ENCODE measurements around the gene CCDC148. TPM values are rescaled to one million over a fixed set of nuclear protein-coding genes. Genes with fewer than 3 reads are reported as not detected.

CCDC148 gene
- total RNA-seq, 1 donor from 2014 or later, result 2.4 TPM

GRCh38 chr2:158138255-158138654 lies 318.3 kb downstream of the CCDC148 start:
- no peak for TF ChIP-seq EZH2 (IDR thresholded peaks at IDR 0.05; ENCODE audit: insufficient read depth, low read length)
- no peak for TF ChIP-seq CTCF (IDR thresholded peaks at IDR 0.05; ENCODE audit: insufficient read depth, low read depth, low read length)
- no peak overlapping the region for H3K4me2 ChIP-seq (ENCODE audit: low read length)
- H4K20me1 ChIP-seq (ENCODE audit: insufficient read depth, low read length), result no peaks in the 10 kb centered on the region
- Mint-ChIP-seq H3K9me3 (ENCODE audit: unreplicated experiment) (no peaks in the 10 kb centered on the region), H3K27ac (ENCODE audit: unreplicated experiment) (no peak overlapping the region), H3K36me3 (ENCODE audit: low read depth, unreplicated experiment) (no peaks in the 10 kb centered on the region), H3K27me3 (ENCODE audit: low read depth, unreplicated experiment) (peaks cover 8% of the 10 kb centered on the region), H3K4me1 (ENCODE audit: low read depth, unreplicated experiment) (peaks cover 2% of the 10 kb centered on the region), H3K4me3 (ENCODE audit: unreplicated experiment) (no peak overlapping the region)
- no peaks in the 10 kb centered on the region for H3K4me1 ChIP-seq (ENCODE audit: insufficient read depth, low read length)
- no peak overlapping the region for H2AFZ ChIP-seq (ENCODE audit: low read depth, low read length)
- H3K27me3 ChIP-seq (ENCODE audit: insufficient read depth, low read length), result no peaks in the 10 kb centered on the region
- no peak overlapping the region for H3K4me3 ChIP-seq (ENCODE audit: insufficient read depth, low read depth, low read length)
- no peak overlapping the region for H3K27ac ChIP-seq (ENCODE audit: low read depth, low read length)
- H3K9ac ChIP-seq (ENCODE audit: low read length), result no peak overlapping the region
- H3K9me3 ChIP-seq (ENCODE audit: insufficient read depth, low read depth, low read length), result no peaks in the 10 kb centered on the region
- H3K79me2 ChIP-seq (ENCODE audit: insufficient read depth, low read length), result no peaks in the 10 kb centered on the region
- no peaks in the 10 kb centered on the region for H3K36me3 ChIP-seq (ENCODE audit: insufficient read depth, low read length)
- DNase-seq (ENCODE audit: low read depth) (no peak), FAIRE-seq (no peak)

- no peaks in the 10 kb centered on the region for H3K36me3 ChIP-seq (ENCODE audit: insufficient read depth, low read length)
- Mint-ChIP-seq H3K36me3 (ENCODE audit: low read depth, unreplicated experiment) (no peaks in the 10 kb centered on the region), H3K9me3 (ENCODE audit: unreplicated experiment) (no peaks in the 10 kb centered on the region), H3K4me3 (ENCODE audit: unreplicated experiment) (no peak overlapping the region), H3K27ac (ENCODE audit: unreplicated experiment) (no peak overlapping the region), H3K27me3 (ENCODE audit: low read depth, unreplicated experiment) (peaks cover 8% of the 10 kb centered on the region), H3K4me1 (ENCODE audit: low read depth, unreplicated experiment) (no peaks in the 10 kb centered on the region)
- no peaks in the 10 kb centered on the region for H3K27me3 ChIP-seq (ENCODE audit: insufficient read depth, low read length)
- no peak for FAIRE-seq
- H2AFZ ChIP-seq (ENCODE audit: low read depth, low read length), result no peak overlapping the region
- DNase-seq (ENCODE audit: low read depth), result no peak
- no peaks in the 10 kb centered on the region for H3K4me1 ChIP-seq (ENCODE audit: insufficient read depth, low read length)
- H4K20me1 ChIP-seq (ENCODE audit: insufficient read depth, low read length), result no peaks in the 10 kb centered on the region
- no peak overlapping the region for H3K9ac ChIP-seq (ENCODE audit: low read length)
- H3K4me2 ChIP-seq (ENCODE audit: low read length), result no peak overlapping the region
- H3K79me2 ChIP-seq (ENCODE audit: insufficient read depth, low read length), result no peaks in the 10 kb centered on the region
- TF ChIP-seq EZH2 (IDR thresholded peaks at IDR 0.05; ENCODE audit: insufficient read depth, low read length), result no peak
- no peak for TF ChIP-seq CTCF (IDR thresholded peaks at IDR 0.05; ENCODE audit: insufficient read depth, low read depth, low read length)
- no peak overlapping the region for H3K27ac ChIP-seq (ENCODE audit: low read depth, low read length)
- no peak overlapping the region for H3K4me3 ChIP-seq (ENCODE audit: insufficient read depth, low read depth, low read length)
- H3K9me3 ChIP-seq (ENCODE audit: insufficient read depth, low read depth, low read length), result no peaks in the 10 kb centered on the region
Measured at GRCh38 chr2:158135096-158135495, 321.5 kb downstream of the CCDC148 start.

- Mint-ChIP-seq H3K9me3 (ENCODE audit: unreplicated experiment) (no peaks in the 10 kb centered on the region), H3K4me3 (ENCODE audit: unreplicated experiment) (no peak overlapping the region), H3K27ac (ENCODE audit: unreplicated experiment) (no peak overlapping the region), H3K4me1 (ENCODE audit: low read depth, unreplicated experiment) (no peaks in the 10 kb centered on the region), H3K27me3 (ENCODE audit: low read depth, unreplicated experiment) (peaks cover 8% of the 10 kb centered on the region), H3K36me3 (ENCODE audit: low read depth, unreplicated experiment) (no peaks in the 10 kb centered on the region)
- Histone ChIP-seq H3K4me2 (ENCODE audit: low read length) (no peak overlapping the region), H3K36me3 (ENCODE audit: insufficient read depth, low read length) (no peaks in the 10 kb centered on the region), H4K20me1 (ENCODE audit: insufficient read depth, low read length) (no peaks in the 10 kb centered on the region), H3K4me3 (ENCODE audit: insufficient read depth, low read depth, low read length) (no peak overlapping the region), H3K9me3 (ENCODE audit: insufficient read depth, low read depth, low read length) (no peaks in the 10 kb centered on the region), H3K27ac (ENCODE audit: low read depth, low read length) (no peak overlapping the region), H3K4me1 (ENCODE audit: insufficient read depth, low read length) (no peaks in the 10 kb centered on the region), H3K79me2 (ENCODE audit: insufficient read depth, low read length) (no peaks in the 10 kb centered on the region), H3K27me3 (ENCODE audit: insufficient read depth, low read length) (no peaks in the 10 kb centered on the region), H3K9ac (ENCODE audit: low read length) (no peak overlapping the region), H2AFZ (ENCODE audit: low read depth, low read length) (no peak overlapping the region)
- DNase-seq (ENCODE audit: low read depth) (no peak), FAIRE-seq (no peak)
- TF ChIP-seq EZH2 (IDR thresholded peaks at IDR 0.05; ENCODE audit: insufficient read depth, low read length), result no peak
- TF ChIP-seq CTCF (IDR thresholded peaks at IDR 0.05; ENCODE audit: insufficient read depth, low read depth, low read length), result no peak
Measured at GRCh38 chr2:158134655-158135054, 321.9 kb downstream of the CCDC148 start.
